ENCODE results near the gene ADRA2C. TPM values are rescaled to one million over a fixed set of nuclear protein-coding genes. Genes with fewer than 3 reads are reported as not detected.

The ADRA2C gene
- total RNA-seq, 1 donor from 2014 or later = 3.2 TPM

DNA sequence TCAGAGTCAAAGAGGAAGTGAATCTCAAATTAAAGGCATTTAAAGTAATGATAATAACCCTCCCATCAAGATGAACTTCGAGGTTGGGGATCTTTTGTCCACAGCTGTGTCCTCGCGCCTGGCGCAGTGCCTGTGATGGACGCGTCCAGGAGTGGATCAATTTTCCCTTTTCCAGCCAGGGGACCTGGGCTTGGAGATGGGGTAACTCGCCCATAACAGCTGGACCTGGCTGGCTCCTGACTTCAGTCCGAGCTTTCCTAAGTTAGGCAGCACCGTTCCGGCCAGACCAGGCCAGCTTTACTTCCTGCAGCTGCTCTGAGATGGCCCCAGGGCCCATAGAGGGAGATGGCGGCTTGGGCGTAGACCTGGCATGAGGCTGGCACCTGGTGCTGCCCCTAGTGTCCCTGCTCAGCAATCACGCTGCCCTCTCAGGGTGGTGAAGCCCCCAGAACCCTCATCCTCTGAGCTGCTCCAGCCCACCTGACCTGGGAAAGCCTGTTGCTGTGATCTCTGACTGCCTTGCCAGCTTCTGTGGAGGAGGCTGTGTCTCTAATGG is 23.9 kb downstream of the ADRA2C start:
- DNase-seq (ENCODE audit: low spot score) = no peak
- Mint-ChIP-seq H3K4me1 (ENCODE audit: unreplicated experiment) (no peaks in the 10 kb centered on the region), H3K27ac (ENCODE audit: unreplicated experiment) (no peak overlapping the region), H3K27me3 (ENCODE audit: unreplicated experiment) (peaks cover 7% of the 10 kb centered on the region), H3K9me3 (ENCODE audit: unreplicated experiment) (no peaks in the 10 kb centered on the region), H3K36me3 (ENCODE audit: low read depth, unreplicated experiment) (no peaks in the 10 kb centered on the region), H3K4me3 (ENCODE audit: unreplicated experiment) (no peak overlapping the region)
- TF ChIP-seq, protein P1, sequence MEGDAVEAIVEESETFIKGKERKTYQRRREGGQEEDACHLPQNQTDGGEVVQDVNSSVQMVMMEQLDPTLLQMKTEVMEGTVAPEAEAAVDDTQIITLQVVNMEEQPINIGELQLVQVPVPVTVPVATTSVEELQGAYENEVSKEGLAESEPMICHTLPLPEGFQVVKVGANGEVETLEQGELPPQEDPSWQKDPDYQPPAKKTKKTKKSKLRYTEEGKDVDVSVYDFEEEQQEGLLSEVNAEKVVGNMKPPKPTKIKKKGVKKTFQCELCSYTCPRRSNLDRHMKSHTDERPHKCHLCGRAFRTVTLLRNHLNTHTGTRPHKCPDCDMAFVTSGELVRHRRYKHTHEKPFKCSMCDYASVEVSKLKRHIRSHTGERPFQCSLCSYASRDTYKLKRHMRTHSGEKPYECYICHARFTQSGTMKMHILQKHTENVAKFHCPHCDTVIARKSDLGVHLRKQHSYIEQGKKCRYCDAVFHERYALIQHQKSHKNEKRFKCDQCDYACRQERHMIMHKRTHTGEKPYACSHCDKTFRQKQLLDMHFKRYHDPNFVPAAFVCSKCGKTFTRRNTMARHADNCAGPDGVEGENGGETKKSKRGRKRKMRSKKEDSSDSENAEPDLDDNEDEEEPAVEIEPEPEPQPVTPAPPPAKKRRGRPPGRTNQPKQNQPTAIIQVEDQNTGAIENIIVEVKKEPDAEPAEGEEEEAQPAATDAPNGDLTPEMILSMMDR (IDR thresholded peaks at IDR 0.05; ENCODE audit: unreplicated experiment) = no peak

DNA sequence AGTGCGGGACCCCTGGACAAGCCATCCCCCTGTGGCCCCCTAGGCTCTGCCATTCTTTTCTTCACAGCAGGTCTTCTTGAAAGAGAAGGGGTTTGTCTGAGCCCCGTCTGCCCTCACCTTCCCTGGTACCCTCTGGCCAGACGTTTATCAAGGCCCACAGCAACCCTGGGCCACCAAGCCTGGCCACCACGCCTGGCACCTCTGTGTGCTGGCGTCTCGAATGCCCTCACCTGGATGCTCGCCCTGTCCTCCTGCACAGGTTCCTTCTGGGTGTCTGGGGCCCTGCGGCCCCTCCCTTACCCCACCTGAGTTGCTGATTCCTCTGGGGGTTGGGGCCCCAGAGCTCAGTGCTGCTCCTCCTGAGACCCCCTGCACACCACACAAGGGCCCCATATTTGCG is 25.1 kb downstream of the ADRA2C start:
- Mint-ChIP-seq H3K9me3 (ENCODE audit: unreplicated experiment) (no peaks in the 10 kb centered on the region), H3K36me3 (ENCODE audit: low read depth, unreplicated experiment) (no peaks in the 10 kb centered on the region), H3K27me3 (ENCODE audit: unreplicated experiment) (peaks cover 7% of the 10 kb centered on the region), H3K4me1 (ENCODE audit: unreplicated experiment) (no peaks in the 10 kb centered on the region), H3K4me3 (ENCODE audit: unreplicated experiment) (no peak overlapping the region), H3K27ac (ENCODE audit: unreplicated experiment) (no peak overlapping the region)
- DNase-seq (ENCODE audit: low spot score) = no peak
- TF ChIP-seq, protein P1 (IDR thresholded peaks at IDR 0.05; ENCODE audit: unreplicated experiment) = no peak

DNA sequence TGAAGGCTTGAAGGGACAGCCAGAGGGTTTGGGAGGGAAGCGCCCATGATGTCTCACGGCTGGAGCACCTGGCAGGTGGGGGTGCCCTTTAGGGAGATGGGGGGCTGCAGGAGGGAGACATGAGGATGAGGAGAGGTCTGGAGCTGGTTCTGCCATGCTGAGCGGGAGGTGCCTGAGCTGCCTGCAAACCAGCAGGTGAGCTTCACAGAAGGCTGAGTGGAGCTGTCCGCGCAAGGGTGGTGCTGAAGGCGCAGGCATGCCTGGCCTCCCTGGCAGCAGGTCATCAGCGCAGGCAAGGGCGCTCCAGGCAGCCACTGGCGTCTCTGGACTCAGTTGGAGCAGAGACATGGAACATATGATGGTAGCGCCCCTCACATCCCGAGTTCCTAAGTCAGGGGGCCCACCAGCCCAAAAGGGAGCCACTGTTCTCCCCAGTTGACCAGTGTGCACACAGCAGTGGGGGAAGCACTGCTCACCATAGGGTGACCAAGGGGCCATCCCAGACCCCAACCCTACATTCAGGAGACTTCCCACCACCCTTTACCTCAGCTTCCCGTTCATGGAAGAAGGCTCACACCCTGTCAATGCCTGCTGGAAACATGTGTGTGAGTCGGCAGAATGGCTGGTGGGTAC is 25.8 kb downstream of the ADRA2C start:
- peaks cover 7% of the 10 kb centered on the region for H3K27me3 Mint-ChIP-seq (ENCODE audit: unreplicated experiment)
- peak; percentile 76 for DNase-seq (ENCODE audit: low spot score)

DNA sequence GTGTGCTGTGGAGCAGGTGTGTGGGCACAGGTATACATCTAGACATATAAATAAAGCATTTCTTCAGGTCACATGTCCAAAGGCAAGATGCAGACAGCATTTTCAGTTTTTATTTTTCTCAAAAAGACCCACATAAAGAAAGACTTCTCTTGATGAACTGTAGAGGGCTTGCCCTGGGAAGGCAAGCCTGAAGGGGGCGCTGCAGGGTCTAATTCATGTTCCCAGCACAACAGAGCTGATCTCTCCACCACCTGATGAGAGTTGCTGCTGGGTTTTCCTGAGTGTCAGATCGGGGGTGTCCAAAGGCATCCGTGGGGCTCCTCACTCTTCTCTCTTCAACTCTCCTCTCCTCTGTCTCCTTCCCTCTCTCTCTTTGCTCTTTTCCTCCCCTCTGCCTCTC is 26.6 kb downstream of the ADRA2C start:
- no peaks in the 10 kb centered on the region for H3K4me1 Mint-ChIP-seq (ENCODE audit: unreplicated experiment)
- H3K27ac Mint-ChIP-seq (ENCODE audit: unreplicated experiment) = no peak overlapping the region
- H3K4me3 Mint-ChIP-seq (ENCODE audit: unreplicated experiment) = no peak overlapping the region
- peak; percentile 63 for DNase-seq (ENCODE audit: low spot score)
- peaks cover 7% of the 10 kb centered on the region for H3K27me3 Mint-ChIP-seq (ENCODE audit: unreplicated experiment)
- H3K9me3 Mint-ChIP-seq (ENCODE audit: unreplicated experiment) = no peaks in the 10 kb centered on the region
- no peaks in the 10 kb centered on the region for H3K36me3 Mint-ChIP-seq (ENCODE audit: low read depth, unreplicated experiment)
- TF ChIP-seq, protein P1 (IDR thresholded peaks at IDR 0.05; ENCODE audit: unreplicated experiment) = peak; percentile 63

More for the DNA sequence above, 25.8 kb downstream of the ADRA2C start:
- no peaks in the 10 kb centered on the region for H3K4me1 Mint-ChIP-seq (ENCODE audit: unreplicated experiment)
- TF ChIP-seq, protein P1 (IDR thresholded peaks at IDR 0.05; ENCODE audit: unreplicated experiment) = no peak
- H3K4me3 Mint-ChIP-seq (ENCODE audit: unreplicated experiment) = no peak overlapping the region
- H3K9me3 Mint-ChIP-seq (ENCODE audit: unreplicated experiment) = no peaks in the 10 kb centered on the region
- no peak overlapping the region for H3K27ac Mint-ChIP-seq (ENCODE audit: unreplicated experiment)
- no peaks in the 10 kb centered on the region for H3K36me3 Mint-ChIP-seq (ENCODE audit: low read depth, unreplicated experiment)

DNA sequence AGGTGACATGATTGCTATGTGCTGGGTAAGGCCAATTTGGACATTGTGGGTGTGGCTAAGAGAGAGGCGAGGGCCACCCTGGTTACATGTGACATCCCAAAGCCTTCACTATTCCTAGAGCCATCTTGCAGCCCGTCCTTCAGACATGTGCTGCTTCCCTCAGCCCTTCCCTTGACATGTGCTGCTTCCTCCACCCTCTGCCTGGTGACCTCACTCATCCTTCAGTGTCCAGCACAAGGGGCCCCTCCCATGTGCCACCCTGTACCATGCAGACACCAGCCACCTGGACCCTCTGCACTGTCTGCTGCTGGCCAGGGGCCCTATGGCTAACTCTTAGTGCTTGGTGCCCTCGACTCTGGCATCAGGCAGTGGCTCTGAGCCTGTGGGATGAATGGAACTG is 27.4 kb downstream of the ADRA2C start:
- no peaks in the 10 kb centered on the region for H3K9me3 Mint-ChIP-seq (ENCODE audit: unreplicated experiment)
- TF ChIP-seq, protein P1 (IDR thresholded peaks at IDR 0.05; ENCODE audit: unreplicated experiment) = no peak
- H3K4me3 Mint-ChIP-seq (ENCODE audit: unreplicated experiment) = no peak overlapping the region
- H3K27me3 Mint-ChIP-seq (ENCODE audit: unreplicated experiment) = peaks cover 7% of the 10 kb centered on the region
- H3K36me3 Mint-ChIP-seq (ENCODE audit: low read depth, unreplicated experiment) = no peaks in the 10 kb centered on the region
- DNase-seq (ENCODE audit: low spot score) = no peak
- no peaks in the 10 kb centered on the region for H3K4me1 Mint-ChIP-seq (ENCODE audit: unreplicated experiment)
- no peak overlapping the region for H3K27ac Mint-ChIP-seq (ENCODE audit: unreplicated experiment)

Measured in endothelial cell (in vitro differentiated cells).